Measurements from ENCODE around the gene MAFF. TPM values are rescaled to one million over a fixed set of nuclear protein-coding genes. Genes with fewer than 3 reads are reported as not detected.

The MAFF gene
- total and polyA plus RNA-seq, 9 of the 15 experiments (the other 6 are each of a cell fraction or from before 2014, with no cell fraction given) = 0.51 to 8.0 (median 5.4) TPM

GRCh38 chr22:38247713-38248112 lies 45.9 kb downstream of the MAFF start:
- ChIA-PET CTCF (ENCODE audit: low intra/inter-chr PET ratio) (no interaction called here), POLR2A (no interaction called here)
- Histone ChIP-seq H3K4me1 (replicated peaks in 1 of 2; ENCODE audit: control insufficient read depth in 2 of 2, insufficient read depth in 2 of 2, low read length in 2 of 2) (peaks cover 0 to 4% of the 10 kb centered on the region in 2 experiments; a peak in 2 of 5 replicates), H3K9me3 (replicated peaks; ENCODE audit: control insufficient read depth, insufficient read depth, low read depth, low read length) (no peaks in the 10 kb centered on the region), H3K9ac (ENCODE audit: insufficient read depth in 1 of 2, low read depth in 2 of 2, low read length in 2 of 2) (no peak overlapping the region), H3K27me3 (ENCODE audit: control insufficient read depth in 2 of 2, insufficient read depth in 2 of 2, low read length in 2 of 2) (no peaks in the 10 kb centered on the region), H3K36me3 (ENCODE audit: control insufficient read depth, insufficient read depth, low read length) (peaks cover 21% of the 10 kb centered on the region; the same call in 1 of the 3 replicates), H3K27ac (ENCODE audit: extremely low read depth, low read depth, low read length) (no peak overlapping the region), H4K20me1 (replicated peaks; ENCODE audit: control insufficient read depth, insufficient read depth, low read length) (0 out of 2 replicates have a peak, but pooled peaks cover 7% of the 10 kb centered on the region), H3K79me2 (ENCODE audit: control insufficient read depth, insufficient read depth, low read length) (no peaks in the 10 kb centered on the region; the same call in 2 of the 3 replicates), H3K9me1 (ENCODE audit: control insufficient read depth, insufficient read depth, low read length) (no peaks in the 10 kb centered on the region), H3K4me3 (no peak overlapping the region), H2AFZ (ENCODE audit: low read depth, low read length) (no peak overlapping the region), H3K4me2 (ENCODE audit: insufficient read depth, low read length) (no peak overlapping the region)
- in situ Hi-C loops (cut with MboI) = no loop called here
- no peak for FAIRE-seq
- intact Hi-C loops (cut with micrococcal nuclease) = no loop called here
- no peak for ATAC-seq
- 90% methylated on average over 6 of the region's 12 CpGs for WGBS (ENCODE audit: insufficient coverage, low coverage, missing lambda C conversion rate)
- DNase-seq (ENCODE audit: extremely low read depth in 1 of 4, low spot score in 3 of 4) = no peak
- BruUV-seq (replicated peaks) = no TSS peak
- TF ChIP-seq SPI1 (IDR thresholded peaks at IDR 0.05; ENCODE audit: borderline replicate concordance, low read depth, low read length) = no peak

- 84% methylated on average over 6 of the region's 6 CpGs for WGBS (ENCODE audit: insufficient coverage, low coverage, missing lambda C conversion rate)
- intact Hi-C loops (cut with micrococcal nuclease) (no loop called here), in situ Hi-C loops (cut with MboI) (no loop called here)
- no peak overlapping the region for H3K4me2 ChIP-seq (ENCODE audit: insufficient read depth, low read length)
- CTCF ChIA-PET (ENCODE audit: low intra/inter-chr PET ratio) = no interaction called here
- no peak for TF ChIP-seq LEF1 (IDR thresholded peaks at IDR 0.05)
- no peak for TF ChIP-seq NBN (IDR thresholded peaks at IDR 0.05; ENCODE audit: low read depth)
- TF ChIP-seq CREBBP (IDR thresholded peaks at IDR 0.05; ENCODE audit: low read depth, low read length) = no peak
- no peak for TF ChIP-seq IRF2 (CRISPR knock-in tag; IDR thresholded peaks at IDR 0.05)
- TF ChIP-seq ZNF239 (CRISPR knock-in tag; IDR thresholded peaks at IDR 0.05) = no peak
- no peak for TF ChIP-seq ZBTB9 (CRISPR knock-in tag; IDR thresholded peaks at IDR 0.05)
- TF ChIP-seq BCOR (IDR thresholded peaks at IDR 0.05) = peak; percentile 11; the same call in 1 of the 2 replicates
- no peak for TF ChIP-seq DIDO1 (tag; IDR thresholded peaks at IDR 0.05; ENCODE audit: low read depth)
- H3K9me3 ChIP-seq (replicated peaks; ENCODE audit: control insufficient read depth, insufficient read depth, low read depth, low read length) = no peaks in the 10 kb centered on the region
- DNase-seq (ENCODE audit: extremely low read depth in 1 of 4, low spot score in 3 of 4) = no peak
- H3K79me2 ChIP-seq (ENCODE audit: control insufficient read depth, insufficient read depth, low read length) = no peaks in the 10 kb centered on the region; the same call in 2 of the 3 replicates
- no peak overlapping the region for H2AFZ ChIP-seq (ENCODE audit: low read depth, low read length)
- no peak overlapping the region for H3K27ac ChIP-seq (ENCODE audit: extremely low read depth, low read depth, low read length)
- no peak for FAIRE-seq
- H3K9ac ChIP-seq (ENCODE audit: insufficient read depth in 1 of 2, low read depth in 2 of 2, low read length in 2 of 2) = no peak overlapping the region
- no peak for ATAC-seq
- no peaks in the 10 kb centered on the region for H3K9me1 ChIP-seq (ENCODE audit: control insufficient read depth, insufficient read depth, low read length)
- BruUV-seq (replicated peaks) = no TSS peak
- H3K36me3 ChIP-seq (ENCODE audit: control insufficient read depth, insufficient read depth, low read length) = peaks cover 21% of the 10 kb centered on the region; the same call in 1 of the 3 replicates
- no peak overlapping the region for H3K4me3 ChIP-seq
- peaks cover 0 to 4% of the 10 kb centered on the region in 2 experiments; a peak in 2 of 5 replicates for H3K4me1 ChIP-seq (replicated peaks in 1 of 2; ENCODE audit: control insufficient read depth in 2 of 2, insufficient read depth in 2 of 2, low read length in 2 of 2)
- no peaks in the 10 kb centered on the region for H3K27me3 ChIP-seq (ENCODE audit: control insufficient read depth in 2 of 2, insufficient read depth in 2 of 2, low read length in 2 of 2)
- H4K20me1 ChIP-seq (replicated peaks; ENCODE audit: control insufficient read depth, insufficient read depth, low read length) = 0 out of 2 replicates have a peak, but pooled peaks cover 7% of the 10 kb centered on the region
- POLR2A ChIA-PET = no interaction called here
Observed at GRCh38 chr22:38248280-38248679, 46.5 kb downstream of the MAFF start.
